ENCODE measurements around the gene PITPNM1. TPM values are rescaled to one million over a fixed set of nuclear protein-coding genes. Genes with fewer than 3 reads are reported as not detected.

The PITPNM1 gene
- total RNA-seq, 1 donor from 2014 or later, result 91.6 TPM

DNA sequence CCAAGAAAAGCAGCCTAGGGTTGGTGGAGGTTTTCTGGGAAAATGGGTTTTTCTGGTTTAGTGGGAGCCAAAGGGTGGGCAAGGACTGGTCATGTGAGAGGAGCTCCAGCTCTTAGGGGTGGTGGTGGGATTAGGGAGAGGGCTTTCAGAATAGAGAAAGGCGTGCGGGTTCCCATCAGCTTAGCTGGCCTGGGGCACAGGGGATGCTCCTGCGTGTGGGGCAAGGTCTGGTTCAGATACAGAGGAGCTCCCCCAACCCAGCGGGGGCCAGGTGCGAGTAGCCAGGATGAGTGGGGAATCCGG lies 36.8 kb downstream of the PITPNM1 start:
- intact Hi-C loops (cut with micrococcal nuclease), result loop anchor here (2.0 to 5.0 kb wide), 3 partner anchors 30 to 78 kb away; partner anchors contain the start of genes RAD9A and RPS6KB2

DNA sequence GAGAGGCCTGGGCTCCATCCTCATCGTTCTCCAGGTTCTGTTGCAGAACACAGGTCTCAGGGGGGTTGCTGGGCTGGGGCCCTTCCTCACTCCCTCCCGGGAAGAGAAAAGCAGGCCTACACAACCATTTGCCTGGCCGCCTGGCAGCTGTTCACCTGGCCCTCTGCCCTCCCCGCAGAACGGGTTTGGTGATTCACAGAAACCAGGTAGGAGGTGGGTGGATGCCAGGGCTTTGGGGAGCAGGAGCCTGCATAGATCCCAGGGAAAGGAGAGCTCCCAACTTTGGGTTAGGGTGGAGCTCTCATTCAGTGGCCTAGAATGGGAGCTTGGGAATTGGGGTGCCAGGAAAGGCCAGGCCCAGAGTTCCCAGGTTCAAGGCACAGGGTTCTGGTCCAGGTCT lies 37.1 kb downstream of the PITPNM1 start:
- intact Hi-C loops (cut with micrococcal nuclease), result loop anchor here (2.0 to 5.0 kb wide), 3 partner anchors 29 to 77 kb away; partner anchors contain the start of genes RAD9A and RPS6KB2

DNA sequence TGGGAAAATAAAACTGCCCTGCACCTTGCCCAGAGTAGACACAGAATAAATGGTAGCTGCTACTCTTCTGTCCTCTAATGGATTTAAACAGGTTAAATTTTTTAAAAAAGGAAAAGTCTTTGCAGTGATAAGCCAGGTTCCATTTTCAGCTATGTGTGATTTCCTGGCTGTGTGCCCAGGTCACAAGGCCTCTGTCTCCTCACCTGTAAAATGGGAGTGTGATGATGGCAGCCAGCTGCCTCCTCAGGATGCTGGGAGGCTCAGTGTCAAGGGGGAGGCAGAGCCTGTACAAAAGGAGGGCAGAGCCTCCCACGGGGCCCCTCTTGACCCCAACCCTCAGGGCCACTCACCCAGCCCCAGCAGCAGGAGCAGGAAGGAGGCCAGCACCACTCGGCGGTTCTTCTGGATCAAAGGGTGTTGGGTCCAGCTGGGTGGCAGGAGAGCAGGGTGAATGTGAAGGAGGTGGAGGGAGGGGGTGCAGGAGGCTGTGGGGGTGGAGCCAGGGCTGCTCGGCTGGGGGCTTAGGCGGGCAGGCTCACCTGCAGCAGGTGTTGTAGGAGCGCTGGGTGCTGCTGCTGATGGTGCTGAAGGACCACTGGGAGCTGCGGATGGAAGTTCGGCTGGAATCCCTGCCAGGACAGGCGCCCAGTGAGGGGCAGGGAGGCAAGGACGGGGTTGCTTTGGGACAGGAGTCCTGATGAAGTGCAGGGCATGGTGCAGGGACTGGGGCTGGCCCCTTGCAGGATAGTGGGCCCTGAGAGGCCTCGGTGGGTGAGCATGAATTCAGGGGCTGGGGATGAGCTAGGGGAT lies 38.0 kb downstream of the PITPNM1 start:
- intact Hi-C loops (cut with micrococcal nuclease), result loop anchor here (5.0 kb wide), 1 partner anchor 40 kb away; the partner anchor contains the start of gene RPS6KB2

DNA sequence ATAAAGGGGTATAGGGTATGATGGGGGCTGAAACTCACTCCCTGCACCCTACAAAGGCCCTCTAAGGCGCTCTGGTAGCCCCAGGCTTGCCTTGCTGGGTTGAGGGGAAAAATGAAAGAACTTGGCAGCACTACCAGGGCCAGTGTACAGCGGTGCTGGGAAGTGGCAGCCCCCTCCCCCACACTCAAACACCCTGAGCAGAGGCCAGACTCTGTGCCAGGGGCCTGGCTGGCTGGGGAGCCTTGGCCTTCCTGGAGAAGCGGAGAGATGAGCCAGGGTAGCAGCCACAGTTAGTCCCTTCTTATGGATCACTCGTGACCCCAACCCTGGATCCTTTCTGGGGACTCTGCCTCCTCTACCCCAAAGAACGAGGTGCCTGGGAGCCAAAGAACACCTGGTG lies 38.8 kb downstream of the PITPNM1 start:
- intact Hi-C loops (cut with micrococcal nuclease), result loop anchor here (5.0 kb wide), 1 partner anchor 39 kb away; the partner anchor contains the start of gene RPS6KB2

DNA sequence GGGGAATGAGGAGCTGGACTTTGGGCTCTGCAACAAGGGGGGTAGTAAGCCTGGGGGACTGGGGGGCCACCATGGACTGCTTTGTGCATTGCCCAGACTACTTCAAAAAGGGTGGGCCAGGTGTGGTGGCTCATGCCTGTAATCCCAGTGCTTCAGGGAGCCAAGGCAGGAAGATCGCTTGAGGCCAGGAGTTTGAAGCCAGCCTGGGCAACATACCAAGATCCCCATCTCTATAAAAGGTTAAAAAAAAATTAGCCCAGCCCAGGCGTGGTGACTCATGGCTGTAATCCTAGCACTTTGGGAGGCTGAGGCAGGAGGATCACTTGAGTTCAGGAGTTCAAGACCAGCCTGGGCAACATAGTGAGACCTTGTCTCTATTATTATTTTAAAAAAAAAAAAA lies 39.6 kb downstream of the PITPNM1 start:
- intact Hi-C loops (cut with micrococcal nuclease), result loop anchor here (5.0 kb wide), 1 partner anchor 38 kb away; the partner anchor contains the start of gene RPS6KB2

DNA sequence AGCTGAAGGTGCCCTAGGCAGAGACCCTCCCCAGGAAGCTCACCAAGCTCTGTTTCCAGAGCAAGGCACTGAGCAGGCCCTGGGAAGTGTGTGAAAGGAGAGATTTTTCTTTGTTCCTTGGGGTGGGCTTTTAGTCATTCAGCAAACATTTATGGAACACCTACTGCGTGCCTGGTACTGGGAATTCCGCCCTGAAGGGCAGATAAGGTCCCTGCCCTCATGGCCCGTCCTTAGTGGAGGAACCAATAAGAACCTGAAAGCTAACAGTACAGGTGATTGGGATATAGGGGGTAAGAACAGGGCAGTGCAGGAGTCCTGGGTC lies 40.0 kb downstream of the PITPNM1 start:
- intact Hi-C loops (cut with micrococcal nuclease), result loop anchor here (5.0 kb wide), 1 partner anchor 38 kb away; the partner anchor contains the start of gene RPS6KB2

DNA sequence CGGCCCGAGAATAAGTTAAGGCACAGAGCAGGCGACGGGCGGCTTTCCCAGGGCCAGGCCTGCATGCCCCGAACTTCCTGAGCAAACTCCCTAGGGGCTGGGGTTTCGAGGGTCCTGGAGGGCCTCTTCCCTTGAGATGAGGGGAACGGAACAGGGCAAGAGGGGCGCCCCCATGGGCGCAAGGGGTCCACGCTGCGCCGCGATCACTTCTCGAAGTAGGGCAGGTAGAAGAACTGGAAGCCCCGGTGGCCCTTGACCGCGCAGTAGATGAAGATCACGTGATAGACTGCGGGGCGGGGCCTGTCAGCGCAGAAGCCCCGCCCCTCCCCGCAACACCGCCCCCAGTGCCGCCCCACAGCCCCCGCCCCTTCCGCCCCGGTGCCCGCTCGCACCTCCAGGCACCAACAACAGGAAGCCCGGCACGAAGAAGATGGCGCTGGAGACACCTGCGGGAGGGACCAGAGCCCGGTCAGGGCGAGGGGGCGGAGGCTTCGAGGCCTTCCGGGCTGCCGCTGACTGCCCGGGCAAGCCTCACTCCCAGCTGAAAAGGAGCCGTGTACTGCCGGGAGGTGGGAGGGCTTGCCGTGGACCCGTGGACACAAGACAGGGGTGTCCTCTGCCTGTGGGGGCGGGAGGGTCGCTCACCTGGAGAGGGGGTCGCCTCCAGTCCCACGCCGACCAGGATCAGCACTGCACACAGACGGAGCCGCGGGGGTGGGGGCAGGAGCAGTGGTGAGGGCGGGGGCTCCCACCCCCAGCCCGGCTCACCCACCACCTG lies 40.6 kb downstream of the PITPNM1 start:
- intact Hi-C loops (cut with micrococcal nuclease), result loop anchor here (1.0 to 5.0 kb wide), 4 partner anchors 21 to 61 kb away; partner anchors contain the start of genes CDK2AP2 and RPS6KB2

DNA sequence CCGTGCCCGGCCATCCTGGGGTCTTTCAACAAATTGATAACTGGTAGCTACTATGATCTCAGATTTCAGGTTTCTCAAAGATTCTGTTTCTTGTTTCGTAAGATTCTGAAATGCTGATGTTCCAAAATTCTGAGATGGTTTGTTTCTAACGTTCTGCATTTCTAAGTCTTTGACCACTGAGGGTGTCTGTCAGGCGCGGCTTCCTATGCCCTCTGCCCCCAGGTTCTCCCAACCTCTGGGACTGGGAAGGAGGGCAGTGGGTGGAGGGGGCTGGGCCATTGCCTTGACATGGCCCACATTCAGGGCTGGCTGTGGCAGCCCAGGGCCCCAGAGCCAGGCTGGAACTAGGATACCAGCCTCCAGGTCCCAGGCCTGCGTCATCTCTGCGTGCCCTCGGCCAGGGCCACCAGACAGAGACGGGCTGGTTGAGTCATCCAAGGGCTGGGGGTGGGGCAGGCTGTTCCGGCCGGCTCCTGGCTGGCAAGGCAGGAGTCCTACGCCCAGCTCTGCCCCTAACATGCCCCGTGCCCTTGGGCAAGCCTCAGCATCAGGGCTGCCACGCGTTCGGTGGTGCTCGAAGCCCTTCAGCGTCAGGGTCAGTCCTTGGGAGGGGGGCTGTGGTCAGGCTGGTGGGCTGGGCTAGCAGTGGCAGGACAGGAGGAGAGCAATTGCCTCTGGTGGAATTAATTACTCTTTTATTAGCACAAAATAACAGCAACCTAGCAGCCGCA lies 41.3 kb downstream of the PITPNM1 start:
- intact Hi-C loops (cut with micrococcal nuclease), result loop anchor here (1.0 kb wide), 3 partner anchors 21 to 61 kb away; partner anchors contain the start of gene CDK2AP2

DNA sequence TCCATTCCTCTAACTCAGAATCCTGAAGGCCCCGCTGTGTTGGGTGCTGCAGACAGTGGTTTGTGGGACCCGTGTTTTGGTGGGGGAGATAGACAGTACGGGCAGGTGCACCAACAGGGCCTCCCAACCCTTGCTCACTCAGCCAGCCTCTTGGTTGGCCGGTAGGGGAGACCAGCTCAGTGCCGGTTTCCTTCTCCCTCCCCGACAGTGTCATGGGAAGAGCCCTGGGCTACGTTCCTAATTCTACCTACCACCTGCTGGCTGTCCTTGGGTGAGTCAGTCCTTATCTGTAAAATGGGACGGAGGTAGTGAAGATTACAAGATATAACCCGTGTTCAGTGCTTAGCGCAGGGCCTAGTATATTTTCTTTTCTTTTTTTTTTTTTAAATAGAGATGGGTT lies 42.0 kb downstream of the PITPNM1 start:
- intact Hi-C loops (cut with micrococcal nuclease), result no loop called here

DNA sequence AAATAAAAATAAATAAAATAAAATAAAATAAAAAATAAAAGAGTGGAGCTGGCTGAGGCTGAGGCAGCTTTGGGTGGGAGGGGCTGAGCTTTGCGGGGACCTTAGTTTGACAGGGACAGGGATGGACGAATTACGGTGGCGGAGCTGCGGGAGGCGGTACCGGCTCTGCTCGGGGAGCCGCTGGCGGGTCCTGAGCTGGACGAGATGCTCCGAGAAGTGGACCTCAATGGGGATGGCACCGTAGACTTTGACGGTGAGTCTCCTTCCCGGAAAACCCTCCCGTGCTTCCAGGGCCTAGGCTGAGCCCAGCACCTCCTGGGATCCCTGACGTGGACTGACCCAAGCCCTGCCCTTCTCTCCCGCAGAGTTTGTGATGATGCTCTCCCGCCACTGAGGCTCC lies 46.9 kb downstream of the PITPNM1 start:
- intact Hi-C loops (cut with micrococcal nuclease), result no loop called here

DNA sequence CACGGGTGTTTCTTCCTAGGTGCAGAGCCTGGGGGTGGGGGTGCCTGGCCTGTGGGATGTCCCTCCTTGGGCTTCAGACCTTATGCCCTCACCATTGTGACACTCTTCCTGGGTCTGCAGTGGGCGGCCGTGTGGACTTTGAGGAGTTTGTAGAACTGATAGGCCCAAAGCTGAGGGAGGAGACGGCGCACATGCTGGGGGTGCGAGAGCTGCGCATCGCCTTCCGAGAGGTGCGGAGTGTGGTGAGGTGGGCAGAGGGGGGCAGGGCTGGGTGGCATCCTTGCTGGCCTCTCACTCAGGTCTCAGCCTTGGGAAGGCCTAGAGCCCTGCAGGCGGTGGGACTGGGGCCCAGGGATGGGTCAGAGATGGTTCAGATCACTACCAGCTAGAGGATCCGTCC lies 47.7 kb downstream of the PITPNM1 start:
- intact Hi-C loops (cut with micrococcal nuclease), result no loop called here

DNA sequence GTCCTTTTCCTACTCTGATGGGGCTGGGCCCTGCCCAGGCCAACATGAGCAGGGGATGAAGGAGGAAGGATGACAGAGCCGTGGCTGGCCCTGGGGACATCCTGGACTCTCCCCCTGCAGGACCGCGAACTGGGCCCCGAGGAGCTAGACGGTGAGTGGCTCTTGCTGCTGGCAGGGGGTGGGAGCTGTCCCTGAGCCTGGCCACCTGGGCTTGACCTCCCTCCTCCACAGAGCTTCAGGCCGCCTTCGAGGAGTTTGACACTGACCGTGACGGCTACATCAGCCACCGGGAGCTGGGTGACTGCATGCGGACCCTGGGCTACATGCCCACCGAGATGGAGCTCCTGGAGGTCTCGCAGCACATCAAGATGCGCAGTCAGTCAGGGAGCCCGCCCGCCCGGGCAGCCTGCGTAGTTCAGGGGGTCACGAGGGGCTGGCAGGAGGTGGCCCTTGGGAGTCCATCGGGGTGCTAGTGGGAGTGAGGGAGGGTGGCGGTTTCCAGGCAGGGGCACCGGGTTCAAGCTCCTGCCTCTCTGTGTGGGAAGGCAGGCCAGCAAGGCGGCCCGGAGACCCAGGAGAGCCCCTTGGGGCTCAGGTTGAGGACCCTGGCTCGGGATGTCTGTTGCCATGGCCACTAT lies 49.0 kb downstream of the PITPNM1 start:
- intact Hi-C loops (cut with micrococcal nuclease), result no loop called here

DNA sequence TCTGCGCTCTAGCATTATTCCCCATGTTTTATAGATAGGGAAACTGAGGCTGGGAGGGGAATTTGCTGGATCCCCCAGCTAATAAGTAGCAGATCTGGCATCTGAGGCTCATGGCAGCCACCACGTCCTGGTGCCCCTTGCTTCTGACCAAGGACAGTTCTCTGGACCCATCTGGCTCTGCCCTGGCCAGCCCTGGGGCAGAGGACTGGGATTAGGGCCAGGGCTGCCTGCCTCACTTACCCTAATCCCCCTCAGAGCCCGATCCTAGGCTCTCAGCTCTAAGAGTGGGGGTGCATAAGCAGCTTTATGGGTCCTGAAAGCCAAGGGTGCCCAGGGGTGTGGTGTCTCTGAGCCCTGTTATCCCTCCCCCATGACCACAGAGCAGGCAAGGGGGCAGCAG lies 50.1 kb downstream of the PITPNM1 start, which contains the start of gene CABP4:
Gene CABP4, plus strand, starts transcription at position 301 of the 400 bp plus-strand sequence. Its CDS starts 70 bp downstream, at position 371.
- intact Hi-C loops (cut with micrococcal nuclease), result no loop called here

DNA sequence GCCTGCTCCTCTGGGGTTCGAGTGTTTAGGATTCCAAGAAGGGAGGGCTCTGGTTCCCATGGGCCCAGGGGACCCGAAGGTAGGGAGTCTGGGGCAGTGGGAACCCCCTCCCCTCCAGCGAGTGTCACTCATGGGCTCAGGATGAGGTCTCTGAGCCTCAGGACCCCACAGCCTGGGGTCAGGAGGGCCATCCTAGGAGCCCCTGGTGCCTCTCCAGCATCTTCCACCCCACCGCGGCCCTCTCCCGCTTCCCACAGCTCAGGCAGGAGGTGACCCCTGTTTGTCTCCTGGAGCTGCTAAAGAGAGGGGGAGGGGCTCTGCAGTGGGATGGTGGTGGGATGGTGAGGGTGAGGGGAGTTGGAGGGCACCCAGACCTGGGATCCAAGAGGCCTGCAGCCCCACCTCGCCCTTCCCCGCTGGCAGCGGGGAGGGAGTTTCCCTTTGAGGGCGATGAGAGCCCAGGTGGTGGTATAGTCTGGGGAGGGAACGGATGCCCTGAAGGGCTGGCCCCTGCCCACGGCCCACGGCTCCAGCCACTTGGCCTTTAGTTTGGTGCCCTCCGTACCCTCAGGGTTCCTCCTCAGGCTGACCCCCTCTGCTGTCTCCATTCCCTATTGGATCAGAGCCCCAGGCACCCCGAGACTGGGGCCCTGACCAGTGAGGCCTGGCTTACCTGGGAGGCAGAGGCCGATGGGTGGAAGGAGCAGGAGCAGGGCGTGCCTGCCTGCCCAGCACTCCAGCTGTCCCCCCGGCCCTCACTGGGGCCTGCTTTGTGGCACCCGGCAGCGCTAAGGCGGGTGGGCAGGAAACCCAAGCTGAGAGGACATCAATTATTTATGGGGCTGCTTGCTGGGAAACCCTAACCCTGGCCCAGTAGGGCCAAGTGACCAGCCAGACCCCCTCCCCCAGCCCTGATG lies 51.1 kb downstream of the PITPNM1 start:
- intact Hi-C loops (cut with micrococcal nuclease), result no loop called here

DNA sequence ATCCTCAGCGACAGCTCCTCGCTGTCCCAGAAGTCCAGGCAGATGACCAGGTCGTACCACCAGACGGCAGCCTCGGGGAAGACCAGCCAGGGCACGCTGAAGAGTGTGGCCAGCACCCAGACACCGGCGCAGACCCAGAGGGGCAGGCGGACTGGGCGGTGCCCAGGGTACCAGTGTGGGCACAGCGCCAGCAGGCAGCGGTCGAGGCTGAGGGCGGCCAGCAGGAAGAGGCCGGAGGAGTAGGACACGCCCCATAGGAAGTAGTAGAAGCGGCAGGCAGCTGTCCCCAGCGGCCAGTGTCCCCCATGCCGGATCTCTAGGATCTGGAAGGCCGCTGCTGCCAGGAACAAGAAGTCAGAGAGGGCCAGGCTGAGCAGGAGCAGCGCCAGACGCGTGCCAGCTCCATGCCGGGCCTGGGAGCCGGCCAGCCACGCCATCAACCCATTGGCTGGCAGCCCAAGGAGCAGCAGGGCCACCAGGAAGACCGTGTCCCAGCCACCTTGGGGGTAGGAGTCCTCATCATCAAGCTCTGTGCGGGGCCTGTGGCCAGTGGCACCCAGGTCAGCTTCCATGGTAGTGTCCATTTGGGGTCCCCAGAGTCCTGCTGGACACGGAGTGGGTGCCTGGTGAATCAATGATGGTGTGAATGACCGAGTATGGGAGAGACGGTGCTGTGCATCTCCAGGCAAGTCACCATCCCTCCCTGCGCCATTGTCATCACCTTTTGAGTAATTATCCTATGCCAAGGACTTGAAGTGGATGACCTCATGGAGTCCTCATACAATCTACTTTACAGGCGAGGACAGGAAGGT lies 52.8 kb downstream of the PITPNM1 start, which contains the start of gene GPR152:
Gene GPR152, minus strand, starts transcription at position 589 of the 812 bp plus-strand sequence. Its CDS starts 5 bp downstream, at position 584.
- intact Hi-C loops (cut with micrococcal nuclease), result no loop called here

DNA sequence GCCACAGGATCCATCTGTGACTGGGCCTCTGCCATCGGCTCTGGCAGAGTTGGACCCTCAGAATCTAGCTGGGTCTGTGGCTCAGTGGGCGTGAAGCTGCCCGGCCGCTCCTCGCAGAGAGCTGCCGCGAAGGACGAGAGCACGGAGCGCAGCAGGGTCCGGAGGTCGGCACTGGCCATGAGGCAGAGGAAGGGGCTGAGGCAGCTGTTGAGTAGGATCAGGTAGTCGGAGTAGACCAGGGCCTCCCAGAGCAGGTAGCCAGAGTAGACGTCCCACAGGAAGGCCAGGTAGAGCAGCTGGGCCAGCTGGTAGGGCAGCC lies 53.5 kb downstream of the PITPNM1 start:
- intact Hi-C loops (cut with micrococcal nuclease), result no loop called here

DNA sequence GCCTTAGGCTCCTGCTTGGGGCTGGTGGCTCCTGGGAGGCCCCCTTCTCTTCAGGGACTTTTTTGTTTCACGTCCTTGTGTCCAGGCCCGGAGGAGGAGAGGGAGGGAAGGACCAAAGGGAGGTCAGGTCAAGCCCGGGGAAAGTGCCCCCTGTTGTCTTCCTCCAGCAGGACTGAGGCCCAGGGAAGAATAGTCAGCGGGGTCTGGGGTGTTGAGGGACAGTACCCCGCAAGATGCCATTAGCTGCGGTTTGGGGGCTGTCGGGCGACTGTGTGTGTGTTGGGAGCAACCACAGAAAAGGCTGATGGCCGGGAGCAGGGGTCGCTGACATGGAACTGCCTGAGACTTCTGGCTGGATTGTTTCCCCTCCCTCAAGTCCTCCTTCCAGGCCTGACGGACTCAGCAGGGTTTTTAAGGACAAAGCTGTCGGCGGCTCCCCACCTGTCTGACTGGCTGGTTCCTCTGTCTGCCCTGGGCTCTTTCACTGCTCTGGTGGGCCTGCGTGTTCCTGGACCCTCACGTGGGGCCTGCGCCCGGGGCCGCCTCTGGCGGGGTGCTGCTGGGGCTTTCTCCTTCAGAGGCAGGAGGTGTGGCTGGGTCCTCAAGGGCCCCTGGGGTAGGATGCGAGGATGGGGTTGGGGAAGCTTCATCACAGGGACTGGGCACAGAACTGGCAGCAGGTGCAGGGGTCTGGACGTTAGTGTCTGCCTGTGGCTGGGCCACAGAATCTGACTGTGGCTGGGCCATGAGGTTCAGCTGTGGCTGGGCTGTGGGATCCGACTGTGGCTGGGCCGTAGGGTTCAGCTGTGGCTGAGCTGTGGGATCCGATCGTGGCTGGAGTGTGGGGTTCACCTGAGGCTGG lies 54.1 kb downstream of the PITPNM1 start:
- intact Hi-C loops (cut with micrococcal nuclease), result no loop called here

All from T-helper 2 cell treated with Interferon-gamma antibody and Interleukin-4, amounts not matched to agents 100 ng/mL and 5 ng/mL, for 36 hours (primary cell).